Kidney epithelial cell (primary cell): ENCODE results near the gene HPCAL1. TPM values are rescaled to one million over a fixed set of nuclear protein-coding genes. Genes with fewer than 3 reads are reported as not detected.

Experiments used
- DNase-seq: peaks from one replicate; pipeline ENCODE4 v3.0.0-alpha.2; 2010; ENCODE audit warnings: low read depth
- H3K27me3 ChIP-seq: 2 replicates; pipeline ENCODE4 v1.6.0; 2011; ENCODE audit warnings: low read length; ENCODE audit not compliant: control insufficient read depth, insufficient read depth
- H3K36me3 ChIP-seq: 2 replicates; pipeline ENCODE4 v1.5.1; 2011; ENCODE audit warnings: low read length; ENCODE audit not compliant: control insufficient read depth, insufficient read depth
- H3K4me3 ChIP-seq: 2 replicates; pipeline ENCODE4 v1.5.1; 2011; ENCODE audit warnings: low read depth, mild to moderate bottlenecking, control low read depth, low read length
- CTCF ChIP-seq: IDR thresholded peaks from 2 replicates; pipeline ENCODE4 v1.5.1; 2011; ENCODE audit warnings: mild to moderate bottlenecking, moderate library complexity, low read length, control low read depth, inconsistent platforms; ENCODE audit not compliant: insufficient read depth, poor library complexity, severe bottlenecking
- total RNA-seq: library from RNA; depleted of rRNA; stranded (reverse); fragments of >200 nt; gene quantifications from 2 replicates; pipeline ENCODE4 v1.2.3, GENCODE V29; 2015

Gene HPCAL1
- total RNA-seq, 1 donor from 2014 or later = 33.7 TPM

DNA sequence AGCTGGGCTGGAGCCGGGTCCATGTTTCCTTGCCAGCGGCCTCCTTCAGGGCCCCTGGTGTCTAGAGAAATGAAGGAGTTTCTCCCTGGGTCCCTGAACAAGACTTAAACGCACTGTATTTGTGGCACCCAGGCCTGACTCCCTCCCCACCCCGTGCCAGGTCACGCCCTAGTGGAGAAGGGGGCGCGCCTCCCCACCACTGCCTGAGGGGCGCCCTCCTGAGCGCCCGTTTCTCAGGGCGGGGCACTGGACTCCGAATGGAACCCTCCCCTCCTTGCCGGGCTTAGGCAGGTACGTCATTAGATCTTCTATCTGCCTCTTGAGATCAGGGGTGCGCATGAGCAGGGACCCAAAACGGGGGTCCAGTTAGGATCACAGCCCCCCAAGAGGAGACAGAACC, 129.1 kb downstream of the HPCAL1 start:
- TF ChIP-seq CTCF = no peak
- no peaks in the 10 kb centered on the region for H3K36me3 ChIP-seq
- H3K4me3 ChIP-seq = no peak overlapping the region
- no peaks in the 10 kb centered on the region for H3K27me3 ChIP-seq
- no peak for DNase-seq

DNA sequence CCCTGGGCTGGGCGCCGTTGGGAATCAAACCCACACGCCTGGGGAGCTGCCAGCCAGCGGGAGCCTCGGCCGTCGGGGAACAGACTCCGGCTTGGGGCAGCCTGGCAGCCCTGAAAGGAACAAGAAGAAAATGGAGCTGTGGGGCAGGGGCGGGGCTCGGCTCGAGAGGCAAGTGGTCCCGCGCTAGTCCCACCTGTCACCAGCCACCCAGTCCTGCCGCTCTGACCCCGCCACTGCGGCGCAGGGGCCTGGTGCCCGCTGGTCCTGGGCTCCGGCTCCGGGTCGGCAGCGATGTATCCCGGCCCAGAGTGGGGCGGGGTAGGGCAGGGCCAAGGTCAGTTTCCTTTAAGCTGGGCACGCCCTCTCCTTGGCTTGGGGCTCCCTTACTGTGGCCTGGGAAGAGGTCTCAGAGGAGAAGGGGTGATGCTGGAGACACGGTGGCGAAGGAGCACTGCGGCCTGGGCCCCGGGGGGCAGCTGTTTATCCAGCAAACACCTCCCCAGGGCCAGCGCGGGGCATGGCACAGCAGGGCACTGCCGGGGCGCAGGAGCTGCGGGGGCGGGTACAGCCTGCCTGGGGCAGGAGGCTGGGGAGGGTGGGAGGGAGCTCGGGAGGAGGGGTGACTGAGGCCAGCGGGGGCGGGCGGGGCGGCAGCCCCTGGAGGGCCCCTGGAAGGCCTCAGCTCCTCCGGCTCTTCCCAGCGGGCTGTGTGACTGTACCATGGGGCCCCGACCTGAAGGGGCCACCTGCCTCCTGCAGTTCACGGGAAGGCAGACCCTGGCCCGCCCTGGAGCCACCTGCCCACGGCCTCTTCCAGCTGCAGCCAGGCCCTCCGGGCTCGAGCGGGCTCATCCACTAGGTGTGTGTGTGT, 129.8 kb downstream of the HPCAL1 start:
- no peaks in the 10 kb centered on the region for H3K27me3 ChIP-seq
- DNase-seq = no peak
- H3K4me3 ChIP-seq = peak overlapping the region; percentile 31
- TF ChIP-seq CTCF = no peak
- no peaks in the 10 kb centered on the region for H3K36me3 ChIP-seq

GRCh38 chr2:10433264-10433946, 130.7 kb downstream of the HPCAL1 start:
- H3K27me3 ChIP-seq = no peaks in the 10 kb centered on the region
- TF ChIP-seq CTCF = no peak
- H3K4me3 ChIP-seq = no peak overlapping the region
- H3K36me3 ChIP-seq = no peaks in the 10 kb centered on the region
- DNase-seq = no peak

- Histone ChIP-seq H3K27me3 (no peaks in the 10 kb centered on the region), H3K36me3 (no peaks in the 10 kb centered on the region), H3K4me3 (no peak overlapping the region)
- no peak for TF ChIP-seq CTCF
- no peak for DNase-seq
Observed at GRCh38 chr2:10433947-10434885, 131.5 kb downstream of the HPCAL1 start.

- Histone ChIP-seq H3K4me3 (no peak overlapping the region), H3K36me3 (peaks cover 2% of the 10 kb centered on the region), H3K27me3 (no peaks in the 10 kb centered on the region)
- peak; percentile 99 for TF ChIP-seq CTCF
- DNase-seq = no peak
Observed at GRCh38 chr2:10434886-10435819, 132.4 kb downstream of the HPCAL1 start.
